HG03442 (cell line): Measurements from ENCODE around the gene CAPS.

ENCODE experiments used
- ATAC-seq: cut with Tn5 transposase; IDR thresholded peaks from one replicate; pipeline ENCODE4 v1.9.1; 2021; ENCODE audit warnings: mild to moderate bottlenecking, moderate library complexity; ENCODE audit not compliant: unreplicated experiment

The CAPS gene

DNA sequence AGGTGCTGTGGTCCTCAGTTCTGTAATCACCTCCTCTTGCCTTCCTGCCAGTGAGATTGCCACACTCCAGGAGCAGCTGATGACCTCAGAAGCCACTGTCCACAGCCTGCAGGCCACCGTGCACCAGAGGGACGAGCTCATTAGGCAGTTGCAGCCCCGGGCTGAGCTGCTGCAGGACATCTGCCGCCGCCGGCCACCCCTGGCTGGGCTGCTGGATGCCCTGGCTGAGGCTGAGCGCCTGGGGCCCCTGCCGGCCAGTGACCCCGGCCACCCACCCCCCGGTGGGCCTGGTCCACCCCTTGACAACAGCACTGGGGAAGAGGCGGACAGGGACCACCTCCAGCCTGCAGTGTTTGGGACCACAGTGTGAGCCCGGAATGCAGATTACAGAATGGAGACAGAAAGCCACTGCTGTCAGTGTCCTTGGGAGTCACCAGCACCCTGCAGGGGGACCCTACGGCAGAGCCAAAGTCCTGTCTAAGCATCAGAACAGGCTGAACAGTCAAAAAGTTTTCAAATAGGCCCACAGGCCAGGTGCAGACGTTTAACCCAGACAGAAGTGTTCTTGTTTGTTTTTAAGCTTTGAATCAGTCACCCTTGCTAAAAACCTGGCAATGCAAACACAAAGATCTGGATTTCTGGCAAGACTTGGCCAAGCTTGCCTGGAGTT lies 5.1 kb upstream of the CAPS start:
- no peak for ATAC-seq

GRCh38 chr19:5910638-5910907 lies 3.5 kb upstream of the CAPS start:
- no peak for ATAC-seq

DNA sequence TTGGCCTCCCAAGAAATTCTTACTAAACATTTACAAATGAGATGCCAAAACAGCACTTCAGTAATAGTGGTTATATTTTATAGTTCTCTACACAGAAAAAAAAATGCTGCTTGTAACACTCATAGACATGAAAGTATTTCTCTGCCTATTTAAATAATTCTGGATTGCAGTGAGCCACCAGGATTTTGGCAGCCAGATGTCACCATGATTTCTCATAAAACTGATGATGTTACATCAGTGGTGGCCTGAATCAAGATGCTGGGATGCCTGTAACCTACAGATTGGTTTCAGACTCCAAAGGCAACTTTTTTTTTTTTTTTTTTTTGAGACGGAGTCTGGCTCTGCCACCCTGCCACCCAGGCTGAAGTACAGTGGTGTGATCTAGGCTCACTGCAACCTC lies 2.7 kb upstream of the CAPS start:
- no peak for ATAC-seq

DNA sequence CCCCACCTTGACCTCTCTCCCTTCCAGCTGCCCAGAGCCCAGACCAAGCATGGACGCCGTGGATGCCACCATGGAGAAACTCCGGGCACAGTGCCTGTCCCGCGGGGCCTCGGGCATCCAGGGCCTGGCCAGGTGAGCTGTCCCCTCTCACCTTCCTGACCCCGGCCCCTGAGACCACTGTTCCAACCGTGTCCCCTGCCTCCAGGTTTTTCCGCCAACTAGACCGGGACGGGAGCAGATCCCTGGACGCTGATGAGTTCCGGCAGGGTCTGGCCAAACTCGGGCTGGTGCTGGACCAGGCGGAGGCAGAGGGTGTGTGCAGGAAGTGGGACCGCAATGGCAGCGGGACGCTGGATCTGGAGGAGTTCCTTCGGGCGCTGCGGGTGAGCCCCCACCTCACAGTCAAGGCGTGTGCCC lies 312 bp downstream of the CAPS start:
- ATAC-seq = no peak

- no peak for ATAC-seq
Observed at GRCh38 chr19:5914946-5915781, 1.1 kb downstream of the CAPS start.

DNA sequence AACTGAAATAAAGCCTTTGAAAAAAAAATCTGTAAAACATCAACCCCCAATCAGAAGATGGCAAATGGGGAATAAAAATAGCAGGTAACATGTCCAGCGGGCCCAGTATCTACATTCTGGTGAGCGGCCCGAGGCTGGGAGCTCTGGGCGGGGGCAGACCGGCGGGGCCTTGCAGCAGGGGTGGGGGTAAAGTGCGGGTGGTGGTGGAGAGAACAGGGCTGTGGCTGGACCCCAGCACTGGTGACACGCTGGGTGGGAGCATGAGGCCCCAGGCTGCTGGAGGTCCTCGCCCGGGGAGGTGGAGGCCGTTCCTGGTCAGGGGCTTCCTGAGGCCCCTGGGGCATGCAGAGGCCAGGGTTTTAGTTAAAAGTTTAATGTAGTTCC lies 1.7 kb downstream of the CAPS start:
- no peak for ATAC-seq

- no peak for ATAC-seq
Observed at GRCh38 chr19:5916181-5916708, 2.2 kb downstream of the CAPS start.

DNA sequence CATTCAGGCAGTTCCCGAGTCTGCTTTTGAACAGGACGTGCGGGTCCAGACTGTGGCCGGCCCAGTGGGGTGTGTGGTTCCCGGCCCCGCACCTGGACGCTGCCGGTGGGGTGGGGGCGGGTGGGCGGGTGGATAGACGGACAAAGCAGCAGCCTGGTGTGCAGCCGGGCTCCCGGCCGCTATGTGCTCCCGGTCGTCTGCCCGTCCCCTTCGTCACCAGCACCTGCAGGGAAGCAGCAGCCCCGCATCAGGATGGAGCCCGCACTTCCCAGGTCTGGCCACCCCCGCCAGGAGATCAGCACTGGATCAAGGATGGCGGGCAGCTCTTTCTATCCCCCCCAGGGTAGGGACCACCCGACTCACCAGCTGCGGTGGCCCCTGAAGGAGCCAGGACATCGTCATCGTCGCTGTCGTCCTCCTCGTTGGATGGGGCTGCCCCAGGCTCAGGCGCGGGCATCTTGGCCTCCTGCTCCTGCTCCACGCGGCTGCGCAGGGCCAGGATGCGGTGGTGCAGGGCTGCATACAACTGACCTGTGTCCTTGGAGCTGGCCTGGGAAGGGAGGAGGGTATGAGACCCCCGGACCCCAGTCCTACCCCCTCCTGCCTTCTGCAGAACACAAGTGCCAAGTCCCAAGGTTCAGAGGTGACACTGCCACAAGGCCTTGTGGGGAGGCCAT lies 3.5 kb downstream of the CAPS start:
- ATAC-seq = no peak

DNA sequence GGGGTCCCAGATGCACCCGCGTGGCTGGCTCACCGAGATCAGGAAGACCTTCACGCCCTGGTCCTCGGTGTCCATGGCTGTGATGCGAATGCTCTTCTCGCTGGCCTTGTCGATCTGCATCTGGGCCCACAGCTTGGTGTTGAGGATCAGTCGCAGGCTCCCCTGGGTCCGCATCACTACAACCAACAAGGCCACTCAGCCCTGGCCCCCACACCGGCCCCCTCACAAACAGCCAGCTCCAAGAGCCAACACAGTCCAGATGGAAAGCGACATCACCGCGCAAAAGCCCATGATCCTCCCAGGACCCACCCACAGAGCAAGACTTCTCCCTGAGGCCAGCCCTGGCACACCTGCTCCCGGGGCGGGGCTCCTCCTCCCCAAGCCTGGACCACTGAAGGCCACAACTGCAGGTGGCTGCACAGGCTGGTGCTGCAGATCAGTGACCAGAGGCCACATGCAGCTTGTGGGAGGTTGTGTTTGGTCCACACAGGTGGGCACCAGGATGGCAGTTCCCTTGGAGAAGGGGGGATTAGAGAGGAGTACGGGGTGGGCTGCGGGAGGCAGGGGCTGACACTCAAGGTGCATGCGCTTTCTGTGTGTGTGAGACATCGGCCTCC lies 4.5 kb downstream of the CAPS start:
- no peak for ATAC-seq

- no peak for ATAC-seq
Observed at GRCh38 chr19:5921516-5922160, 7.6 kb downstream of the CAPS start.

- no peak for ATAC-seq
Observed at GRCh38 chr19:5922161-5922545, 8.1 kb downstream of the CAPS start.

DNA sequence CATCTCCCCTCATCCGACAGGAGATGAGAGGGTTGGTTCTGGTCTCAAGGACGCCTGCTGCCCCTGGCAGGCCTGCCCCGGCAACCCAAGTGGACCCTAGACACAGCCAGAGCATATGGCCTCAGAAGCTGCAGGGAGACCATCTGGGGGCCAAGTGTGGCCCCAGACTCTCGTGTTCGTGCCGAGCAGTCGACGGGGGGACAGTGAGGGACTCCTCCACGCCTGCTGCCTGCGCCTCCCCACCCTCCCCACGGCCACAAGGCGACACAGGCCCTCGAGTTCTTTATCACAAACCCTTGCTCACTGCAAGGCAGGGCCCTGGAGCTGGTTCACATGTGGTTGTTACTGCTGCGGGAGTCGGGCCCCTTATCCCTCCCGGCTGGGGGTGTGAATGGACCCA lies 9.3 kb downstream of the CAPS start:
- no peak for ATAC-seq

DNA sequence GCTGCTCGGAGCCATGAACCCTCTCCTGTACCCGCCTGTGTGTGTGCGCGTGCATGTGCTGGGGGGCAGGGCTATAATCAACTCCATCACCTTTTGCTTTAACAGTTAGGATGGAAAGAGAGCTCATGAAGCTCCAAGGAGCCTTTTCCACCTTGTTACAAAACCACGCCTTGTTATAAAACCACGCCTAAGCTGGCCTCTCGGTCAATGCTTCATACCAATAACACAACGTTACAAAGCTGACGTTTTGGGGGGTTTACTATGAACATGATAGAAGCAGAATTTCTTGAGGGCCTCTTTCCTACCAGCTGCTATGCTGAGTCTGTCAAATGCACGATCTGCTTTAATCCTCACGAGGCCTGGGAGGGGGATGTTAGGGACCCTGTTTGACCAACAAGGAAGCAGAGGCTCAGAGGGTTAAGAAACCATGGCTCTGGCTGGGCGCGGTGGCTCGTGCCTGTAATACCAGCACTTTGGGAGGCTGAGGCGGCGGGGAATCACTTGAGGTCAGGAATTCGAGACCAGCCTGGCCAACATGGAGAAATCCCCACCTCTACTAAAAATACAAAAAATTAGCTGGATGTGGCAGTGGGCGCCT lies 11.9 kb downstream of the CAPS start:
- ATAC-seq = no peak

GRCh38 chr19:5926641-5927440 lies 12.8 kb downstream of the CAPS start:
- no peak for ATAC-seq

DNA sequence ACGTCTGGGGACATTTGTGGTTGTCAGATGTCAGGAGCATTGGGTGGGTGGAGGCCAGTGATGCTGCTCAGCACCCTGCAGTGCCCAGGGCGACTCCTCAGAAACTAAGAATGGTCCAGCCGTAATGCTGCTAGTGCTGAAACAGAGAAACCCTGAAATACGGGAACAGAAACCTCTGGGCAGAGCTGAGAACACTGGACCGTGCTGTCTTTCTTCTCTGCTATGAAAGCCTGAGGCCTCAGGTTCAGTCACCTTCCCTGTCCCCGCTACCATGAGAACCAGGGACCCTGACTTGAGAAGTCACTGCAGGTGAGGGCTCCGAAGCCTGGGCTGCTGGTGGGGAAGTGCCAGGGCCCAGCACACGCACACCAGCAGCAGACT lies 13.4 kb downstream of the CAPS start:
- no peak for ATAC-seq

DNA sequence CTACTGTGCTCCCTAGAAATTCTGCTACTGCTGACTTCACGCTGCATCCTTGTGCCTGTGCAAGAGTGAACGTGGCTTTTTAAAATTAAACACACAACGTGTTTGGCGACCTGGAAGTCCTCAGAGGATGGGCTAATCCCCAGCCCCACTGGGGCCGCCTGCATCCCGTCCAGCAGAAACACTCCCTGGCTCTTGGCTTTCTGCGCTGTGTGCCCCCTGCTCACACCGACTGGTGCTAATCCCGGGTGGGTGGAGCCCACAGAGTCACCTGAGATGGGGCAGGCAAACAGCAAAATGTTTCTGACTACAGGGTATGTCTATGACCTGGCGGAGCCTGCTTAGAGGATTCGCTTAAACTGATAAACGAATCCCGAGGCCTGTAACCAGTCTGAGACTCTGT lies 15.1 kb downstream of the CAPS start:
- ATAC-seq = no peak

DNA sequence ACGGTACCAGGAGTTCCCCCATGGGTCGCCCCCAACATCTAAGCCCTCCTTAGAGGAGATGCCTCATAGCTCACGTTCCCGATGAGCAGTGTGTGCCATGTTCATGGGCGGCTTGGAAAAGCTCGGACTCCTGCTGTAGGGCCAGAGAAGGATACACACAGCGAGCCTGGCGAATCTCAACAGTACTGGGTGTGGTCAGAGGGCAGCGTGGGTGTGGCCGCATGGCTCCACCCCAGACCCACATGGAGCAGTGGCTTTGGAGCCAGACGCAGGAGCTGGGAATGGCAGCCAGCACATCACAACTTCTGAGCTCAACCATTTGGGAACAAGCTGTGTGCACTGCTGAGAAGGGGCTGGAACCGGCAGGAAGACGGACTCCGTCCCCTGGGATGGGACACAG lies 15.6 kb downstream of the CAPS start:
- ATAC-seq = no peak

DNA sequence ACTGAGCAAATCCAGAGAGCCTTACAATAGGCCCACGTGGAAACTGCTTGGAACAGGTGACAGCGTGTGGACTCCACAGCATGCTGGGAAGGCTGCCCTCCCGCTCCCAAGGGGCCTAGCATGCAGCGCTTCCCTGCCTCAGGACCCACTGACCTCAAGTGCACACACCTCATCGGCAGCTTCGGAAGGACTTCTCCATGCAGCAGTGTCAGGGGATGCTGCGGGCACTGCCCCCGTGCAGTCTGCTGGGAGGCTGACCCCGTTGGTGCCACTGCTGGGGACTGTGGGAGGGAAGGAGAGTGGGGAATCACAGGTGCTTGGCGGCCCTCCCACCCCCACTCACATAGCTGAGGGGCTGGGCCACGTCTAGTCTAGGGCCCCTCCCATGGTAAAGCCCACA lies 17.2 kb downstream of the CAPS start:
- no peak for ATAC-seq

GRCh38 chr19:5932146-5932545 lies 18.1 kb downstream of the CAPS start:
- ATAC-seq = no peak
